Measurements from ENCODE around the gene VWA8. TPM values are rescaled to one million over a fixed set of nuclear protein-coding genes. Genes with fewer than 3 reads are reported as not detected.

The VWA8 gene
- total and polyA plus RNA-seq, 2 of the 13 experiments (the other 11 are each of a cell fraction or from before 2014, with no cell fraction given), result 9.1 to 17.3 TPM

DNA sequence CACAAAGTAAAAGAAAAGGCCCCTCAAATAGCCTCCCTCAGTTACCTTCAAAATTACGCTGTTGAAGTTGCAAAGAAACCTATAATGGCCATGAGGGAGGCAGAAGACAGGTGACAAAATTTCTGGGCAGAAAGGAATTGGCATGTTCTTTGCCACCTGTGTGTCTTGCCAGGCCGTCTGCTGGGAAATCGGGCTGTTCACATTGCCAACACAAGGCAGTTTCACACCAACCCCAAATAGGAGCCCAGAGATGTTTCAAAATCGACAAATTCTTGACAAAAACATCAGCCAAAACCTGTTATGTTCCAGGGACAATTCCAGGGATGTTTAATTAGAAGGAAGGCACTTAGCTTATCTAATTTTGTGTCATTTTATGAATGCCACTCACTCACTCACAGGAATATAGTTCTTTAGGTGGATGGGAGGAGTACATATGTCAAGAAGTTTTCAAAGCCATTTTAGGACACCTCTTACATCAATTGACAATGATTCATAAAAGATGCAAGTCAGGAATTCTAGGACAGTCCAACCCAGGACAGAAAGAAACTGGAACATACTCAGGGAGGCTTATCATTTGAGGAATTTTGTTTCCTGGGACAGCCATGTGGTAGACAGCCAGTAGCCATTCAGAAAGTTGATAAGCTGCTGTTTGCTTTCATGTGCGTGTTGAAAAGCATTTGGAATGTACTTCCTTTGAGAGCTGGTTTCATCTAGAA is 339.0 kb downstream of the VWA8 start:
- Histone ChIP-seq H3K4me1 (ENCODE audit: insufficient read depth, low read length) (peaks cover 18% of the 10 kb centered on the region), H3K4me2 (ENCODE audit: low read depth, low read length) (no peak overlapping the region), H3K4me3 (replicated peaks in 1 of 3; ENCODE audit: insufficient read depth in 1 of 3, low read depth in 2 of 3, low read length in 3 of 3) (no peak overlapping the region), H3K27me3 (ENCODE audit: control insufficient read depth in 1 of 2, insufficient read depth in 2 of 2, low read length in 2 of 2) (no peaks in the 10 kb centered on the region), H4K20me1 (ENCODE audit: insufficient read depth, low read length) (no peaks in the 10 kb centered on the region), H3K79me2 (ENCODE audit: insufficient read depth, low read length) (no peaks in the 10 kb centered on the region), H3K9me3 (ENCODE audit: low read length) (no peaks in the 10 kb centered on the region), H3K27ac (ENCODE audit: extremely low read length, insufficient read depth, low read length) (no peak overlapping the region), H2AFZ (ENCODE audit: low read length) (no peak overlapping the region), H3K36me3 (replicated peaks in 1 of 2; ENCODE audit: control insufficient read depth in 1 of 2, insufficient read depth in 2 of 2, low read length in 2 of 2) (no peaks in the 10 kb centered on the region), H3K9ac (ENCODE audit: insufficient read depth, low read depth, low read length) (no peak overlapping the region)
- POLR2A ChIA-PET, result interaction anchor here (2.1 kb wide), 1 partner anchor 26 kb away, joined by 7 read pairs; no protein-coding TSS in a partner anchor
- in situ Hi-C loops (cut with HindIII; ENCODE audit: extremely low pct_ligation_motif_present, low pct_unique_long_range_greater_than_20kb) (no loop called here), intact Hi-C loops (cut with micrococcal nuclease; ENCODE audit: unreplicated experiment) (loop anchor here (2.0 kb wide), 1 partner anchor 13 kb away; no protein-coding TSS in a partner anchor)
- no TSS peak for BruUV-seq (replicated peaks)
- ATAC-seq, result no peak
- CTCF ChIA-PET (ENCODE audit: low intra/inter-chr PET ratio, low total read pairs), result no interaction called here
- FAIRE-seq, result no peak
- DNase-seq (ENCODE audit: low spot score), result peak; percentile 35
- WGBS (ENCODE audit: low lambda C conversion rate), result 85% methylated on average over 5 of the region's 5 CpGs
- TF ChIP-seq KAT2B (IDR thresholded peaks at IDR 0.05; ENCODE audit: borderline replicate concordance, low read depth, low read length) (no peak), ZNF503 (CRISPR knock-in tag; IDR thresholded peaks at IDR 0.05) (no peak), ZNF407 (CRISPR knock-in tag; IDR thresholded peaks at IDR 0.05; ENCODE audit: not compliant biosample characterization) (no peak), DPF2 (CRISPR knock-in tag; IDR thresholded peaks at IDR 0.05; ENCODE audit: borderline replicate concordance, low read depth) (no peak), ZNF296 (CRISPR knock-in tag; conservative IDR thresholded peaks at IDR 0.05) (no peak), FOXP4 (CRISPR knock-in tag; IDR thresholded peaks at IDR 0.05) (no peak), ZBTB46 (CRISPR knock-in tag; IDR thresholded peaks at IDR 0.05; ENCODE audit: borderline replicate concordance) (no peak), ZNF468 (CRISPR knock-in tag; IDR thresholded peaks at IDR 0.05) (no peak), DNMT3B (CRISPR knock-in tag; conservative IDR thresholded peaks at IDR 0.05) (no peak)
